GM12878 (cell line): ENCODE results near the gene PPP4R3B. TPM values are rescaled to one million over a fixed set of nuclear protein-coding genes. Genes with fewer than 3 reads are reported as not detected.

ENCODE experiments used
- KLF5 ChIP-seq: fragments of 450-650 bp; IDR thresholded peaks from 2 replicates; pipeline ENCODE4 v1.6.1; 2014; ENCODE audit warnings: mild to moderate bottlenecking; ENCODE audit not compliant: partially characterized antibody
- MTA2 ChIP-seq: fragments of 450-650 bp; IDR thresholded peaks from 2 replicates; pipeline ENCODE4 v1.6.1; 2016; ENCODE audit warnings: low read depth, mild to moderate bottlenecking, moderate library complexity
- NFYB ChIP-seq: IDR thresholded peaks from 2 replicates; pipeline ENCODE4 v1.6.1; 2011; ENCODE audit warnings: low read depth, mild to moderate bottlenecking, low read length, improper control_type of control experiment, moderate library complexity; ENCODE audit not compliant: insufficient read depth
- RB1 ChIP-seq: fragments of 450-650 bp; formaldehyde crosslinking; IDR thresholded peaks from 2 replicates; pipeline ENCODE4 v1.6.1; 2017; ENCODE audit warnings: mild to moderate bottlenecking, borderline replicate concordance
- SIN3A ChIP-seq: IDR thresholded peaks from 2 replicates; pipeline ENCODE4 v1.6.1; 2012; ENCODE audit warnings: low read depth, low read length, improper control_type of control experiment
- SIX5 ChIP-seq: IDR thresholded peaks from 2 replicates; pipeline ENCODE4 v1.6.1; 2011; ENCODE audit warnings: mild to moderate bottlenecking, low read depth, low read length, moderate library complexity; ENCODE audit not compliant: severe bottlenecking
- SREBF1 ChIP-seq: IDR thresholded peaks from 2 replicates; pipeline ENCODE4 v1.6.1; 2012; ENCODE audit warnings: mild to moderate bottlenecking, low read length
- SREBF2 ChIP-seq: IDR thresholded peaks from 2 replicates; pipeline ENCODE4 v1.6.1; 2012; ENCODE audit warnings: mild to moderate bottlenecking, low read length
- SRF ChIP-seq, 2 experiments: IDR thresholded peaks; 2 replicates each; pipeline ENCODE4 v1.6.1; 2011; ENCODE audit warnings: low read depth in 2 of 2, low read length in 2 of 2, mild to moderate bottlenecking in 1 of 2, moderate library complexity in 1 of 2
- YBX1 ChIP-seq: fragments of 450-650 bp; IDR thresholded peaks from 2 replicates; pipeline ENCODE4 v1.6.1; 2016; ENCODE audit warnings: antibody characterized with exemption
- polyA plus RNA-seq, 11 experiments: library from polyadenylated mRNA; depleted of rRNA in 4 of 11; unstranded in 6 of 11; stranded (reverse) in 5 of 11; fragments of >200 nt; fragmentation: Nextera tagmentation in 4 of 11; fragmentation: Illumina TruSeq in 1 of 11; extraction: Ambion mirVana in 4 of 11; extraction: Trizol in 1 of 11; gene quantifications; 1 replicate in 1 of 11; 2 replicates in 10 of 11; pipeline versions ENCODE4 v1.2.1 to v1.2.3, GENCODE V29; 2011 to 2016; ENCODE audit warnings: inconsistent platforms in 2 of 11, missing spikeins in 2 of 11, low read depth in 1 of 11
- total RNA-seq, 4 experiments: library from RNA; depleted of rRNA in 3 of 4; stranded (reverse); fragments of >200 nt in 3 of 4; fragmentation: Illumina TruSeq in 1 of 4; extraction: Trizol in 1 of 4; gene quantifications; 2 replicates each; pipeline versions ENCODE4 v1.2.1 to v1.2.3, GENCODE V29; 2013 to 2021
- TF ChIP-seq, protein P1 (sequence below): fragments of 450-650 bp; IDR thresholded peaks from 2 replicates; pipeline ENCODE4 v1.6.1; 2016; ENCODE audit warnings: mild to moderate bottlenecking
- TF ChIP-seq, protein P2 (sequence below): fragments of 450-650 bp; formaldehyde crosslinking; IDR thresholded peaks from 2 replicates; pipeline ENCODE4 v1.4.0; 2020; ENCODE audit warnings: mild to moderate bottlenecking, moderate library complexity
- TF ChIP-seq, protein P3 (sequence below): IDR thresholded peaks from 2 replicates; pipeline ENCODE4 v1.6.1; 2011; ENCODE audit warnings: borderline replicate concordance, low read depth, mild to moderate bottlenecking, moderate library complexity, mixed read lengths, low read length; ENCODE audit not compliant: insufficient read depth; ENCODE audit errors: extremely low read length
- TF ChIP-seq, protein P4 (sequence below): fragments of 450-650 bp; IDR thresholded peaks from 2 replicates; pipeline ENCODE4 v1.6.1; 2018; ENCODE audit warnings: borderline replicate concordance, mild to moderate bottlenecking; ENCODE audit not compliant: partially characterized antibody
- TF ChIP-seq, protein P5 (sequence below): fragments of 450-650 bp; IDR thresholded peaks from 2 replicates; pipeline ENCODE4 v1.6.1; 2017; ENCODE audit warnings: borderline replicate concordance

The PPP4R3B gene
- total and polyA plus RNA-seq, 10 of the 15 experiments (the other 5 are each of a cell fraction or from before 2014, with no cell fraction given) = 10.9 to 70.1 (median 49.2) TPM

DNA sequence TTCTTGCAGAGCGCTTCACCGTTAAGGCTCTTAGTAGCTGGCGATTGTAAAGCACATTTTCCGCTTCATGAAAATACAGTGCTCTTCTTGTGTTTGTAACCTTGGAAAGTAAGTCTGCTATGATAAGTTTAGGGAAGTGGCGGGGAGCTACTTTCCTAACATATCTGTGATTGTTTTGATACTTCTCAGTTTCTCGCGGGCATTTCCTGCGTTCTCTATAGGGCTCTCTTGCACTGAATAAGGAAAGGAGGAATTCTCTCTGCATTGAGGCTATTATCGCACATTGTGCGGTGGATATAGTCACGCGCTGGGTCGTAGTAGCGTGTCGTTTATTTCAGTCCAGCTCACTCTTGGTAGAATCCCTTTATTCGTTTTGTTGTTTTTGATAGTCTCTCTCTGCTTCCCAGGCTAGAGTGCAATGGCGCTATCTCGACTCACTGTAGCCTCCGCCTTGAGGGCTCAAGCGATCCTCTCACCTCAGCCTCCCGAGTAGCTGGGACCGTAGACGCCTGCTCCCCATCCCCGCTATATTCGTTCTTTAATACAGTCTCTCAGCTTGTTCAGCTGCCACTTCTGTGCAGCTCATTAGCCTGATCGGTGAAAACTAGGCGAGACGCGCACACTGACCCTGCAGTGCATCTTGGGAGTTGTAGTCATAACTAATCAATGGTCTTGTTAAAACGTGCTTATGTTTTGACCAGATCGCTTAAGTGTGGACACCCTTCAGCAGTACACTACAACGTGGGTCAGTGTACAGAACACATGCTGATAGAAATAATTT, 1.0 kb upstream of the PPP4R3B start (continued):
- TF ChIP-seq, protein P1, sequence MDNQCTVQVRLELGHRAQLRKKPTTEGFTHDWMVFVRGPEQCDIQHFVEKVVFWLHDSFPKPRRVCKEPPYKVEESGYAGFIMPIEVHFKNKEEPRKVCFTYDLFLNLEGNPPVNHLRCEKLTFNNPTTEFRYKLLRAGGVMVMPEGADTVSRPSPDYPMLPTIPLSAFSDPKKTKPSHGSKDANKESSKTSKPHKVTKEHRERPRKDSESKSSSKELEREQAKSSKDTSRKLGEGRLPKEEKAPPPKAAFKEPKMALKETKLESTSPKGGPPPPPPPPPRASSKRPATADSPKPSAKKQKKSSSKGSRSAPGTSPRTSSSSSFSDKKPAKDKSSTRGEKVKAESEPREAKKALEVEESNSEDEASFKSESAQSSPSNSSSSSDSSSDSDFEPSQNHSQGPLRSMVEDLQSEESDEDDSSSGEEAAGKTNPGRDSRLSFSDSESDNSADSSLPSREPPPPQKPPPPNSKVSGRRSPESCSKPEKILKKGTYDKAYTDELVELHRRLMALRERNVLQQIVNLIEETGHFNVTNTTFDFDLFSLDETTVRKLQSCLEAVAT = peak; percentile 64; the same call in 1 of the 2 replicates
- TF ChIP-seq, protein P2, sequence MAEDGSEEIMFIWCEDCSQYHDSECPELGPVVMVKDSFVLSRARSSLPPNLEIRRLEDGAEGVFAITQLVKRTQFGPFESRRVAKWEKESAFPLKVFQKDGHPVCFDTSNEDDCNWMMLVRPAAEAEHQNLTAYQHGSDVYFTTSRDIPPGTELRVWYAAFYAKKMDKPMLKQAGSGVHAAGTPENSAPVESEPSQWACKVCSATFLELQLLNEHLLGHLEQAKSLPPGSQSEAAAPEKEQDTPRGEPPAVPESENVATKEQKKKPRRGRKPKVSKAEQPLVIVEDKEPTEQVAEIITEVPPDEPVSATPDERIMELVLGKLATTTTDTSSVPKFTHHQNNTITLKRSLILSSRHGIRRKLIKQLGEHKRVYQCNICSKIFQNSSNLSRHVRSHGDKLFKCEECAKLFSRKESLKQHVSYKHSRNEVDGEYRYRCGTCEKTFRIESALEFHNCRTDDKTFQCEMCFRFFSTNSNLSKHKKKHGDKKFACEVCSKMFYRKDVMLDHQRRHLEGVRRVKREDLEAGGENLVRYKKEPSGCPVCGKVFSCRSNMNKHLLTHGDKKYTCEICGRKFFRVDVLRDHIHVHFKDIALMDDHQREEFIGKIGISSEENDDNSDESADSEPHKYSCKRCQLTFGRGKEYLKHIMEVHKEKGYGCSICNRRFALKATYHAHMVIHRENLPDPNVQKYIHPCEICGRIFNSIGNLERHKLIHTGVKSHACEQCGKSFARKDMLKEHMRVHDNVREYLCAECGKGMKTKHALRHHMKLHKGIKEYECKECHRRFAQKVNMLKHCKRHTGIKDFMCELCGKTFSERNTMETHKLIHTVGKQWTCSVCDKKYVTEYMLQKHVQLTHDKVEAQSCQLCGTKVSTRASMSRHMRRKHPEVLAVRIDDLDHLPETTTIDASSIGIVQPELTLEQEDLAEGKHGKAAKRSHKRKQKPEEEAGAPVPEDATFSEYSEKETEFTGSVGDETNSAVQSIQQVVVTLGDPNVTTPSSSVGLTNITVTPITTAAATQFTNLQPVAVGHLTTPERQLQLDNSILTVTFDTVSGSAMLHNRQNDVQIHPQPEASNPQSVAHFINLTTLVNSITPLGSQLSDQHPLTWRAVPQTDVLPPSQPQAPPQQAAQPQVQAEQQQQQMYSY (CRISPR knock-in tag) = no peak
- TF ChIP-seq NFYB (no peak), YBX1 (no peak), SREBF2 (no peak), SREBF1 (peak; percentile 38; the same call in 1 of the 2 replicates), RB1 (no peak), SIN3A (peak; percentile 93), SIX5 (peak; percentile 74), KLF5 (no peak), MTA2 (no peak), SRF (IDR thresholded peaks at IDR 0.05; ENCODE audit: low read depth in 2 of 2, low read length in 2 of 2) (peak in 1 of 2 experiments; percentile 62; a peak in 1 of 4 replicates)
- TF ChIP-seq, protein P3, sequence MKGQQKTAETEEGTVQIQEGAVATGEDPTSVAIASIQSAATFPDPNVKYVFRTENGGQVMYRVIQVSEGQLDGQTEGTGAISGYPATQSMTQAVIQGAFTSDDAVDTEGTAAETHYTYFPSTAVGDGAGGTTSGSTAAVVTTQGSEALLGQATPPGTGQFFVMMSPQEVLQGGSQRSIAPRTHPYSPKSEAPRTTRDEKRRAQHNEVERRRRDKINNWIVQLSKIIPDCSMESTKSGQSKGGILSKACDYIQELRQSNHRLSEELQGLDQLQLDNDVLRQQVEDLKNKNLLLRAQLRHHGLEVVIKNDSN = no peak
- TF ChIP-seq, protein P4, sequence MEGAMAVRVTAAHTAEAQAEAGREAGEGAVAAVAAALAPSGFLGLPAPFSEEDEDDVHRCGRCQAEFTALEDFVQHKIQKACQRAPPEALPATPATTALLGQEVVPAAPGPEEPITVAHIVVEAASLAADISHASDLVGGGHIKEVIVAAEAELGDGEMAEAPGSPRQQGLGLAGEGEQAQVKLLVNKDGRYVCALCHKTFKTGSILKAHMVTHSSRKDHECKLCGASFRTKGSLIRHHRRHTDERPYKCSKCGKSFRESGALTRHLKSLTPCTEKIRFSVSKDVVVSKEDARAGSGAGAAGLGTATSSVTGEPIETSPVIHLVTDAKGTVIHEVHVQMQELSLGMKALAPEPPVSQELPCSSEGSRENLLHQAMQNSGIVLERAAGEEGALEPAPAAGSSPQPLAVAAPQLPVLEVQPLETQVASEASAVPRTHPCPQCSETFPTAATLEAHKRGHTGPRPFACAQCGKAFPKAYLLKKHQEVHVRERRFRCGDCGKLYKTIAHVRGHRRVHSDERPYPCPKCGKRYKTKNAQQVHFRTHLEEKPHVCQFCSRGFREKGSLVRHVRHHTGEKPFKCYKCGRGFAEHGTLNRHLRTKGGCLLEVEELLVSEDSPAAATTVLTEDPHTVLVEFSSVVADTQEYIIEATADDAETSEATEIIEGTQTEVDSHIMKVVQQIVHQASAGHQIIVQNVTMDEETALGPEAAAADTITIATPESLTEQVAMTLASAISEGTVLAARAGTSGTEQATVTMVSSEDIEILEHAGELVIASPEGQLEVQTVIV = no peak
- TF ChIP-seq, protein P5, sequence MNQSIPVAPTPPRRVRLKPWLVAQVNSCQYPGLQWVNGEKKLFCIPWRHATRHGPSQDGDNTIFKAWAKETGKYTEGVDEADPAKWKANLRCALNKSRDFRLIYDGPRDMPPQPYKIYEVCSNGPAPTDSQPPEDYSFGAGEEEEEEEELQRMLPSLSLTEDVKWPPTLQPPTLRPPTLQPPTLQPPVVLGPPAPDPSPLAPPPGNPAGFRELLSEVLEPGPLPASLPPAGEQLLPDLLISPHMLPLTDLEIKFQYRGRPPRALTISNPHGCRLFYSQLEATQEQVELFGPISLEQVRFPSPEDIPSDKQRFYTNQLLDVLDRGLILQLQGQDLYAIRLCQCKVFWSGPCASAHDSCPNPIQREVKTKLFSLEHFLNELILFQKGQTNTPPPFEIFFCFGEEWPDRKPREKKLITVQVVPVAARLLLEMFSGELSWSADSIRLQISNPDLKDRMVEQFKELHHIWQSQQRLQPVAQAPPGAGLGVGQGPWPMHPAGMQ = no peak
